ENCODE measurements around the gene C16orf46. TPM values are rescaled to one million over a fixed set of nuclear protein-coding genes. Genes with fewer than 3 reads are reported as not detected.

C16orf46 gene
- total and polyA plus RNA-seq, 4 donors: 0.08 to 1.4 (median 0.45) TPM

GRCh38 chr16:81099958-81100357, 22.9 kb upstream of the C16orf46 start:
- Histone ChIP-seq H3K36me3 (ENCODE audit: control insufficient read depth in 4 of 4, insufficient read depth in 3 of 4, low read depth in 1 of 4, low read length in 3 of 4) (no peaks in the 10 kb centered on the region), H3K27ac (ENCODE audit: low read depth in 1 of 2, low read length in 2 of 2) (no peak overlapping the region), H3K27me3 (ENCODE audit: control insufficient read depth in 4 of 4, insufficient read depth in 4 of 4, low read length in 3 of 4) (no peaks in the 10 kb centered on the region), H3K9ac (ENCODE audit: low read depth in 1 of 2, low read length in 2 of 2) (no peak overlapping the region), H3K4me1 (ENCODE audit: control insufficient read depth in 4 of 4, insufficient read depth in 4 of 4, low read length in 3 of 4) (peaks cover 0 to 4% (median 2%) of the 10 kb centered on the region in 4 donors), H3K4me3 (ENCODE audit: low read depth in 1 of 3, low read length in 3 of 3) (no peak overlapping the region), H3K9me3 (ENCODE audit: control insufficient read depth in 4 of 4, low read length in 3 of 4) (no peaks in the 10 kb centered on the region)
- DNase-seq (ENCODE audit: low spot score): no peak
- TF ChIP-seq FOXA2 (IDR thresholded peaks at IDR 0.05) (no peak), RXRA (IDR thresholded peaks at IDR 0.05) (no peak), FOXA1 (IDR thresholded peaks at IDR 0.05) (no peak), NR2F2 (IDR thresholded peaks at IDR 0.05) (no peak), RAD21 (IDR thresholded peaks at IDR 0.05) (no peak), HNF4G (IDR thresholded peaks at IDR 0.05) (no peak), EGR1 (IDR thresholded peaks at IDR 0.05; ENCODE audit: low read depth in 2 of 2) (no peak), ATF3 (IDR thresholded peaks at IDR 0.05) (no peak)

GRCh38 chr16:81097230-81097629, 20.2 kb upstream of the C16orf46 start:
- TF ChIP-seq ZBTB33 (IDR thresholded peaks at IDR 0.05): no peak
- TF ChIP-seq GABPA (IDR thresholded peaks at IDR 0.05 in 1 of 2, conservative IDR thresholded peaks at IDR 0.05 in 1 of 2): no peak
- TF ChIP-seq CTCF (IDR thresholded peaks at IDR 0.05; ENCODE audit: low read depth, low read length, missing input control): no peak
- TF ChIP-seq NR2F2 (IDR thresholded peaks at IDR 0.05): no peak
- TF ChIP-seq RXRA (IDR thresholded peaks at IDR 0.05): no peak
- no peak for TF ChIP-seq RAD21 (IDR thresholded peaks at IDR 0.05)
- TF ChIP-seq HNF4A (conservative IDR thresholded peaks at IDR 0.05): no peak
- TF ChIP-seq FOXA2 (IDR thresholded peaks at IDR 0.05): no peak
- TF ChIP-seq HNF4G (IDR thresholded peaks at IDR 0.05): no peak
- no peak for TF ChIP-seq TAF1 (conservative IDR thresholded peaks at IDR 0.05)
- no peak for TF ChIP-seq REST (IDR thresholded peaks at IDR 0.05)
- H3K27ac ChIP-seq (ENCODE audit: low read depth in 1 of 2, low read length in 2 of 2): no peak overlapping the region
- no peak overlapping the region for H3K9ac ChIP-seq (ENCODE audit: low read depth in 1 of 2, low read length in 2 of 2)

More at GRCh38 chr16:81097230-81097629, 20.2 kb upstream of the C16orf46 start:
- no peaks in the 10 kb centered on the region for H3K36me3 ChIP-seq (ENCODE audit: control insufficient read depth in 4 of 4, insufficient read depth in 3 of 4, low read depth in 1 of 4, low read length in 3 of 4)
- no peak for DNase-seq (ENCODE audit: low spot score)
- no peaks in the 10 kb centered on the region for H3K9me3 ChIP-seq (ENCODE audit: control insufficient read depth in 4 of 4, low read length in 3 of 4)
- no peak overlapping the region for H3K4me3 ChIP-seq (ENCODE audit: low read depth in 1 of 3, low read length in 3 of 3)
- H3K27me3 ChIP-seq (ENCODE audit: control insufficient read depth in 4 of 4, insufficient read depth in 4 of 4, low read length in 3 of 4): no peaks in the 10 kb centered on the region
- 95% methylated on average over 6 of the region's 6 CpGs for WGBS
- H3K4me1 ChIP-seq (ENCODE audit: control insufficient read depth in 4 of 4, insufficient read depth in 4 of 4, low read length in 3 of 4): peaks cover 0 to 14% (median 7%) of the 10 kb centered on the region in 4 donors

All from liver (tissue), 9 donors.